Left forelimb (tissue), 1 donor: ENCODE results near the gene CACNA1I.

Source experiments
- DNase-seq: peaks from one replicate; pipeline ENCODE4 v3.0.0-alpha.2; 2018; ENCODE audit warnings: low spot score

The CACNA1I gene

DNA sequence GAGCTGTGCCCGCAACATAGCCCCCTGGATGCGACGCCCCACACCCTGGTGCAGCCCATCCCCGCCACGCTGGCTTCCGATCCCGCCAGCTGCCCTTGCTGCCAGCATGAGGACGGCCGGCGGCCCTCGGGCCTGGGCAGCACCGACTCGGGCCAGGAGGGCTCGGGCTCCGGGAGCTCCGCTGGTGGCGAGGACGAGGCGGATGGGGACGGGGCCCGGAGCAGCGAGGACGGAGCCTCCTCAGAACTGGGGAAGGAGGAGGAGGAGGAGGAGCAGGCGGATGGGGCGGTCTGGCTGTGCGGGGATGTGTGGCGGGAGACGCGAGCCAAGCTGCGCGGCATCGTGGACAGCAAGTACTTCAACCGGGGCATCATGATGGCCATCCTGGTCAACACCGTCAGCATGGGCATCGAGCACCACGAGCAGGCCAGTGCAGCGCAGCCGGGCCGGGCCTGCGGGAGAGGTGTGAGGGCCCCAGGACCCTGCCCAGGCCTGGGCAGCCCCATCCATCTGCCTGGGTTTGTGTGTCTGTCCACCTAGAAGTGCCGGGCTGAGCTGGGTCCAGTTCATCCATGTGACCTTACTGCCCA lies 79.0 kb downstream of the CACNA1I start:
- no peak for DNase-seq

DNA sequence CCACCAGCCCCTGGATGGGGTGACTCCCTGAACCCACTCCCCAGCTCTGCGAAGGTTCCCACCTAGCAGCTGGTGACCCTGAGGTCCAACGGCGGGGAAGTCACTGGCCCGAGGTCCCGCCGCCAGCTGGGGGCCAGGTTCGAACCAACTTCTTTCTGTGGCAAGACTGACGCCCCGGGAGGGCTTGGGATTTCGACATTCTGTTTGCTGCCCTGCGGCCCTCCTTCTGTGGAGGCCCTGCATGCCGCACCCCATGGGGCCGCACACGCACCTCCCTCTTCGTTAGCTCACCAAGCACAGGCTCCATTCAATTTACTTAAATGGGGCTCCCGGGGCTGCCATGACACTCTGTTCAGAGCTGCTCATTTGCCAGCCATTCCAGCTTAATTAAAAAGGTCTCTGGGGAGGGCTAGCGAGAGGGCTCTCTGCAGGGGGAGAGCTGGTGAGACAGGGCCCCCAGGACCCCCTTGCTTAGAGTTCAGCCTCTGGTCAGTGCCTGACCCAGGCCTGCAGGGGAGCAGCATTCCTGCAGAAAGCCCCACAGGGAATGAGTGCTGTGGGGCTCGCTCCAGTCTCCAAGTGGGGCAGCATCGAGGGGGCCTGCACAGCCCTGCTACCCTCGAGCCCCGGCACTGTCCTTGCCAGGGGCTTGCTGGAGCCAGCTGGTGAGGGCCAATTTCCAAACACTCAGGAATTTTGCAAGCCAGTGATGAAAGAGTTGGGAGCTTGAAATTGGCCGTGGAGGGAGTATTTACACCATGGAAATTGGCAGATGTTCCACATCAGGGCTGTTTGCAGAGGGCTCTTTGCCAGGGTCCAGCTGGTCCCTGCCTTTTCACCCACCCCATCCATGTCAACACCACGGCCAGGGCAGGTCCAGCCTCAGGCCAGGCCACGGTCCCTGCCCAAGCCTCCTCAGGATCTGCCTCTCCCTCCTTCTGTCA lies 80.8 kb downstream of the CACNA1I start:
- no peak for DNase-seq

DNA sequence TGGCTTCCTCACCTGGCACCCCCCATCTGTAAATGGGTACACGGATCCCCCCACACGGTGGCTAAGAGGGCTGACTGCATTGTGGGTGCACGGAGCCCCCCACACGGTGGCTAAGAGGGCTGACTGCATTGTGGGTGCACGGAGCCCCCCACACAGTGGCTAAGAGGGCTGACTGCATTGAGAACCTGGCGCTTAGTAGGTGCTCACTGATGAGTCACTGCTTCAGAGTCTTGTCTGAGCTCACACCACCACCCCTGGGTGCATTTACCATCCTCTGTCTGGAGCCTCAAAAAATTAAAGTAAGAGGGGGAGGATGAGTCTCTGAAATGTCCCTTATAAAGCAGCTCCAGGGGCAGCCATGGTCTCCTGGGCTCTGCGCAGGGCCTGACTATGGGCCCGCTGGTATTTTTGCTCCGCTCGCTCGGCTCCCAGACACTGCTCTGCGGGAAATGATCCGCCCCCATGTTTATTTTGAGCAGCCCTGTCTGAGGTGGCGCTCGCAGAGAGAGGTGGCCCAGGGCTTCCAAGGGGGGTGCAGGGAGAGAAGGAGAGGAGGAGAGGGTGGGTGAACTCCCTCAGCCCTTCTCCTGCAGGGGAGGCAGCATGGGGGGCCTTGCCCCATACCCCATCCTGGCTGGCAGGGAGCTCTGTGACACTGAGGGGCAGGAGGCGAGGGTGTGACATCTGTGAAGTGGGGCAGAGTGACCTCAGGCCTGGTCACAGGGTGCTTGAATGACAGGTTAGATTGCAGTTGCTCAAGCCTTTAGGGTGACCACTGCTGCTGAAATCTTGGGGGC lies 82.6 kb downstream of the CACNA1I start:
- DNase-seq = no peak

DNA sequence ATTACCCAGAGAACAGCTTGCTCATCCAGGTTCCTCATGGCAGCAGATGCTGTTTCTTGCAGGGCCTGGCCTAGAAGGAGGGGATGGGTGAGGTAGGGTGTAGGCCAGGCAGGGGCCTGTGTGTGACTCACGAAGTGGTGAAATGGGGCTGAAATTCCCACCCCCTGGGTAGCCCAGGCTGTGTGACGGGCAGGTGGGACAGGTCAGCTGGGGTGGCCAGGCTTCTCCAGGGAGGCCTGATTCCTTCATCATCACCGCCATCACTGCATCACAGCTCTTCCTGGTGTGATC lies 83.2 kb downstream of the CACNA1I start:
- no peak for DNase-seq

GRCh38 chr22:39654131-39654926 lies 83.8 kb downstream of the CACNA1I start:
- no peak for DNase-seq

GRCh38 chr22:39655004-39655579 lies 84.5 kb downstream of the CACNA1I start:
- no peak for DNase-seq

- DNase-seq = no peak
Observed at GRCh38 chr22:39655831-39656230, 85.3 kb downstream of the CACNA1I start.

GRCh38 chr22:39656495-39657490 lies 86.2 kb downstream of the CACNA1I start:
- no peak for DNase-seq

DNA sequence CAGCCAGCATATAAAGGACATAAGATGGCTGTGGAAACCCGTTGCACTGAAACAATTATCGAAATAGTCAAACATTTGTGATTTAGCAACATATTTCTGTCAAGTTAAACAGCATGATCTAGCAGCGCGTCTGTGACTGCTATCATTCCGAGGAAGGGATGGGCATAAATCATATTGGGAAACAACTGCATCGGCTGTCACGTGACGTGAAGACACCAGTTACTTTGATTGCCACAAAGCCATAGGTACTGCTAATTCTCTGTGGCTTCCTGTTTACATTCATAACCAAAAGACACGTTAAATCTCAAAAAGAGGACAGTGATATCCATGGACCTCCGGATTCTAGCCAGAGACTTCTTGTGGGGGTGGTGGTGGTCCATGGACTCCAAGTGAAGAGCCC lies 87.8 kb downstream of the CACNA1I start:
- DNase-seq = no peak

DNA sequence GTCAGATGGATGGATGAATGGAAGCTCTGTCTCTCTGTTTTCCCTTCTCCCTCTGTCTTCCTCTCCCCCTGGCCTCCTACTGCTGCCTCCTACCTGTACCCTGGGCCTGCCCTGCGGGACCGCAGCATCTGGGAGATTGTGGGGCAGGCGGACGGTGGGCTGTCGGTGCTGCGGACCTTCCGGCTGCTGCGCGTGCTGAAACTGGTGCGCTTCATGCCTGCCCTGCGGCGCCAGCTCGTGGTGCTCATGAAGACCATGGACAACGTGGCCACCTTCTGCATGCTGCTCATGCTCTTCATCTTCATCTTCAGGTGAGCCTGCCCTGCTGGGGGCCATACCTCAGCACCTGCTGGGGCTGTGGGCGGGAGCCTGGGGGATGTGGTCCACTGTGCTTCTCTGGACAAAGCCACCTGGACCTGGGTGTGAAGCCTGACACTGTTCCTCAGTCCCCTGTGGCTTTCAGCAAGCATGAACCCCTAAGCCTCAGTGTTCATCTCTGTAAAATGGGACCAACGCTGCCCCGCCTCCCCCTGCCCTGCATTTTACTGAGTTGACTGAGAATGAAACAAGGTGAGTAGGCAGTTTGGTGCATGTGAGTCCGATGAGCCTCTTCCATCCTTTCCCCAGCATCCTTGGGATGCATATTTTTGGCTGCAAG lies 88.4 kb downstream of the CACNA1I start:
- no peak for DNase-seq

- no peak for DNase-seq
Observed at GRCh38 chr22:39661501-39661841, 90.9 kb downstream of the CACNA1I start.

DNA sequence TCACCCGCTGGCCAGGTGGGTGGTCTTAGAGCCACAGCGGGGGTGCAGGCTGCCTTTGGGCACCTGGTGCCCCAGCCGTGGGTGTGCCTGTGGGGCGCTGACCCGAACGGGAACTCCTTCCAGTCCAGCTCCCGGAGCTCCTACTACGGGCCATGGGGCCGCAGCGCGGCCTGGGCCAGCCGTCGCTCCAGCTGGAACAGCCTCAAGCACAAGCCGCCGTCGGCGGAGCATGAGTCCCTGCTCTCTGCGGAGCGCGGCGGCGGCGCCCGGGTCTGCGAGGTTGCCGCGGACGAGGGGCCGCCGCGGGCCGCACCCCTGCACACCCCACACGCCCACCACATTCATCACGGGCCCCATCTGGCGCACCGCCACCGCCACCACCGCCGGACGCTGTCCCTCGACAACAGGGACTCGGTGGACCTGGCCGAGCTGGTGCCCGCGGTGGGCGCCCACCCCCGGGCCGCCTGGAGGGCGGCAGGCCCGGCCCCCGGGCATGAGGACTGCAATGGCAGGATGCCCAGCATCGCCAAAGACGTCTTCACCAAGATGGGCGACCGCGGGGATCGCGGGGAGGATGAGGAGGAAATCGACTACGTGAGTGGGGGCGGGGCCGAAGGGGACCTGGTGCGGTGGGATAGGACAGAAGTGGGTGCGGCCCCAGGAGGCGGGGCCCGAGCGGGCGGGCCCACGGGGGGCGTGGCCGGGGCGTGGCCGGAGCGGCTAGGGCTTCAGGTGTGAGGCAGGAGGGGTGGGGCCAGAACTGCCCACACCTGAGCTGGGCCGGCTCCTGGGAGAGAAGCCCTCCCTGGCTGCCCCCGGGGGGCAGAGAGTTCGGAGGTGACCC lies 91.5 kb downstream of the CACNA1I start:
- no peak for DNase-seq

DNA sequence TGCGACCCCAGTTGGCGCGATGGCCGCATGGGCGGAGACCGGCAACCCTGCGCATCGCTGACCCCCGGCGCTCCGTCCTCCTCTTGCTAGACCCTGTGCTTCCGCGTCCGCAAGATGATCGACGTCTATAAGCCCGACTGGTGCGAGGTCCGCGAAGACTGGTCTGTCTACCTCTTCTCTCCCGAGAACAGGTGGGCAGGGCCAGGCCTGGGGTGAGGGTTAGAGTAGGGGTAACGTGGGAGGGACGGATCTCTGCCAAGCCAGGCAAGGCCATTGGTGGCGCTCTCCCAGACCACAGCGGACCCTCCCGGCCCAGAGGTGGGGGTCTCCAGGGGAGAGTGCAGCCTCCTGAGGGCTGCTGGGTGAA lies 92.1 kb downstream of the CACNA1I start:
- no peak for DNase-seq

DNA sequence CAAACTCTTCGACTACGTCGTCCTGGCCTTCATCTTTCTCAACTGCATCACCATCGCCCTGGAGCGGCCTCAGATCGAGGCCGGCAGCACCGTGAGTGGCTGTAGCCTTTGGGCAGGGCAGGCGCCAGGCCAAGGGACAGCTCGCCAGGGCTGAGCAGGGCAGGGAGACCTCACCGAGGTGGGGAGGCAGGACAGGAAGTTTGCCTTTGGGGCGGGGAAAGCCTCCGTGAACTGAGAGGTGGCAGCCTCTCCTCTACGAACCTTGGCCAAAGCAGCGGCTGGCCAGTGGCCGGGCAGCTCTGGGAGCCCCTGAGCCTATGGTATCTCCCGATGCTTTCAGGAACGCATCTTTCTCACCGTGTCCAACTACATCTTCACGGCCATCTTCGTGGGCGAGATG lies 93.2 kb downstream of the CACNA1I start:
- no peak for DNase-seq

DNA sequence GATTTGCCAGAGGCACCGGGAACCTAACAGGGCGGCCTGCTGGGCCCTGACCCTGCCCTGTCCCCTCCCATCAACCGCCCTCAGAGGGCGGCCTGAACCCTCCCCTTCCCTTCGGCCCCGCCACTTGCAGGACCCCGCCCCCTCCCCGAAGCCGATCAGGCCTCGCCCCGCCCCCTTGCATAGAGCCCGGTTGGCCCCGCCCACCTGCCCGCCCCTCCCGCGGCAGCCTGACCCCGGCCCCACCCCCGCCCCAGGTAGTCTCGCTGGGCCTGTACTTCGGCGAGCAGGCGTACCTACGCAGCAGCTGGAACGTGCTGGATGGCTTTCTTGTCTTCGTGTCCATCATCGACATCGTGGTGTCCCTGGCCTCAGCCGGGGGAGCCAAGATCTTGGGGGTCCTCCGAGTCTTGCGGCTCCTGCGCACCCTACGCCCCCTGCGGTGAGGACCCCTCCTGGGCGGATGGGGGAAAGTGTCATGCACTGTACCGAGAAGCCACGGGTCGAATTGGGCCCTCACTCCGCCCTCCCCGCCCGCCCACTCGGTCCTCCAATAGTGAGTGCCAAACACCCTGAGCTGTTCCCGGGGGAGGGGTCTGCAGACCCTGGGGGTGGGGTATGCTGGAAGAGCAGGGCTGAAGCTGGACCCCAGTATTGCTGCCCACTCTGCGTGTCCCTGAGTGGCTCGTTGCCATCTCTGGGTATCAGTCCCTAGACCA lies 94.1 kb downstream of the CACNA1I start:
- no peak for DNase-seq

DNA sequence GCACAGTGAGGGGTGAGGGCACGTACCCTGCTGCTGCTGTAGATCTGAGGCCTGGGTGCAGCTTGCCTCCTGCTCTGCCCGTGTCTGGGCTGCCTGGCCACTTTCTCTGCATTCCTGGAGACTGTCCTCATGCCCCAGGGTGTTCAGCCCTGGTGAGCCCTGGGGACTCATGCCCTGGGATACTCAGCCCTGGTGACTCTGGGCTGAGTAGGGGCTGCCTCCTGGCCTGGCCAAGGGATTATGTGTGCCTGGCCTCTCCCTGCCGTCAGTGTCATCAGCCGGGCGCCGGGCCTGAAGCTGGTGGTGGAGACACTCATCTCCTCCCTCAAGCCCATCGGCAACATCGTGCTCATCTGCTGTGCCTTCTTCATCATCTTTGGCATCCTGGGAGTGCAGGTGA lies 94.7 kb downstream of the CACNA1I start:
- no peak for DNase-seq

DNA sequence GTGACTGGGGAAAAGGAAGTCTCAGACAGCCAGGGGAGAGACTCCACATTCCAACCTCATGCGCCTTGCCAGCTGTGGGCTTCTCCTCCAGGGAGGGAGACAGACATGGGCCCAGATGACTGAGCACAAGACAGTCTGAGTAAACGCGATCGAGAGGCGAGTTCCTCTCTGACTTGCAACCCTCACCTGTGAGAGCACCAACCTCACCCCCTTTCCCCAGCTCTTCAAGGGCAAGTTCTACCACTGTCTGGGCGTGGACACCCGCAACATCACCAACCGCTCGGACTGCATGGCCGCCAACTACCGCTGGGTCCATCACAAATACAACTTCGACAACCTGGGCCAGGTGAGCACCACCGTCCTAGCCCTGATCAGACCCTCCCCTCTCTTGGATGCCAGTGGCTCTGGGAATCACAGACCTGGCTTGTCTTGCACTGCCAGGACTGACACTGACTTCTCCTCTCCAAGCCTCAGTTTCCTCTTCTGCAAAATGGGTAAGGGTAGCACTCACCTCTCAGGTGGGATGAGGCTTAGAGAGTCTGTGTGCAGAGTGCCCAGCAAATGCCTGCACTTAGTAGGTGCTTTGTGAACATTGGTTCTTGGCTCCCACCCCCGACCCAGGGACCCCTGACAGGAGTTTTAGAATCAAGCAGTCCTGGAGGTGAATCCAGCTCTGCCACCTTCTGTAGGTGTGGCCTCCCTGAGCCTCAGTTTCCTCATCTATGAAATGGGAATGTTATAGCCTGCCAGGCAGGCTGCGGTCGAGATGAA lies 95.3 kb downstream of the CACNA1I start:
- no peak for DNase-seq

DNA sequence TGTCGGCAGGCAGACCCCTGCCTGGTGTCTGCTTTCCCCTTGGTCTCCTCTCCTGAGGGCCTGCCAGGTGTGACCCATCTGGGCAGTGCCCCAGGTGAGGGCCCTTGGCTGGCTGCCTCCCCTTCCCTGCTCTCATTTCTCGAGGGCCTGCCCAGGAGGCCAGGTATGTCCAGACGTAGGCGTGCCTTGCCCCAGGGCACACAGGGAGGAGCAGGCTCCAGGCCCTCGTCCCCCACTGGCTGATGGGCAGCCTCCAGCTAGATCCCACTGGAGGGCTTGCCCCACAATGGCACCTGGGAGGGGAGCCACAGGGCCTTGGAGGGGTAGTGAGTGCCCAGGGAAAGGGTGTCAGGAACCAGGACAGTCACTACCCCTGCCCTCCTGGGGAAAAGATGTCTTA lies 95.9 kb downstream of the CACNA1I start:
- no peak for DNase-seq
